SHP77 (cell line): Measurements from ENCODE around the gene LRRC26.

Experiments
- DNase-seq, 2 experiments: peaks; one replicate each; lab custom pipeline; 2025; lab: John Stamatoyannopoulos, UW

The LRRC26 gene

DNA sequence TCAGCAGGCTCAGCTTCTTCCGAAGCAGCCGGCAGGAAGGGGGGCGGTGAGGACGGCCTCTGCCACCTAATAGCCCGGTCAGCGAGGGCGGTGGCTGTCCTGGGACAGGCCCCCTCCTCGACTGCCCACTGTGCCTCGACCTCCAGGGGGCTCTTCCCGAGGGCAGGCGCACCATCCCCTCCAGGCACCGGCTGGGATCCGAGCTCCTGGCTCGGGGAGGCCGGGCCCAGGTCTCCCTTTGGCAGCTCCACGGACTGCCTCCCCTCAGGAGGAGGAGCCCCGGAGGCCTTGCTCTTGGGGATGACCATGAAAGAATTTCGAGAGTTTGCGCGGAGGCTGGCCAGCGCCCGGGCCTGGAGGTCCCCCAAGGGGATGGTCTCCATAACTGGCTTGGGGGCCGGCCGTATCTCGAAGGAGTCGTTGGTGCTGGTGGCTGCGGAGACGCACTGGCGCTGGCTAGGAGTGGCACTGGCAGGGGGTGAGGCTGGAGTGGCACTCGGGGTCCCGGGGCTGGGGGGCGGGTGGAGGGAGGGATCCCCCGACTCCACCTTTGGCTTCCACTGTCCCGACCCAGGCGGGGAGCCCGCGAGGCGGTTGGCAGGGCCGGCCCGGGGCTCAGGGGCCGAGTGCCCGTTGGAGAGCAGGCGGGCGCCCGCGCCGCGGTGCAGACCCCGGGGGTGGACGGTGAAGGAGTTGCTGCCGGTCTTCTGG, 29.7 kb upstream of the LRRC26 start:
- DNase-seq = no peak

DNA sequence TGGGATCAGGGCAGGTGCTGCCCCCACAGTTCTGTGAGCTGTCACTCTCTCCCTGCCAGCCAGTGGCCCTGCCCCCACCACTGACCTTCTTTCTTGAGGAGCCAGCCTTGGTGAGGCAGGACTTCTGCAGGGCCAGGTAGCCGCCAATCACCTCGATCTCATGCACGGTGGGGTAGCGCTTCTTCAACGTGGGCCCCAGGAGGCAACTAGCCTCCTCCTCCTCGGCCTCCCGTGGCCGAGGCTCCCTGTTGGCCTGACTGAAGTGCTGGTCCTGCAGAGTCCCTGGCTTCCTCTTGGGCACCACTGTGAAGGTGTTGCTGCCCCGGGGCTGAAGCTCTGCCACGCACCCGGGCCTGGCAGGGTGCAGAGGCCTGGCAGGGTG, 29.0 kb upstream of the LRRC26 start:
- no peak for DNase-seq

- no peak for DNase-seq
Measured at GRCh38 chr9:137198051-137198901, 28.4 kb upstream of the LRRC26 start.

DNA sequence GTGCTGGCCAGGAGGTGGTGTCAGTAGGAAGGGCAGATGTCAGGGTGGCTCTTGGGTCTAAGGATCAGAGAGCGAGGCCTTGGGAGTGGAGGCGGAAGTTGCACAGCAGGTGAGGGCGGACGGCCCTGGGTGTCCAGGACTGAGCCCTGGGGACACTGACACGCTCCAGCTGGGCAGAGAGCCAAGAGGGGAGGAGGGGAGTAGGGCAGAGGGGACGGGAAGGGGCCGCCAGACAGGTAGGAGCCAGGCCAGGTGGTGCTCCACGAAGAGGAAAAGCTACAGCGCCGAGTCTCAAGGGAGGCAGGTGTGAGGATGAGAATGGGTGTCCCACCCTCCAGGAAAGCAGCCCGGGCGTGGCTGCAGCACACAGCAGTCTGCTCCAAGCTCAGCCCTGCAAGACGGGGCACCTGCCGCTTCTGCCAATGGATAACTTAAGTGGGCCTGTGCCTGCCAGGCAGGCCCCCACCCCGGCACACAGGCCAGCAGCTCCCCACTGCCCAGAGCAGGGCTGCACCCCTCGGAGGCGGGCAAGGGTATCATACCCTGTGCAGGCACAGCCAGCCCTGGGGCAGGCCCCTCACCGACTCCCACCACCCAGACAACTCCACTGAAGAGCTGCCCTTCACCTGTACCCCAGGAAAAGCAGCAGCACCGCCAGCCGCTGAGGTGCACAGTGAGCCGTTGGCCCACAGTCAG, 25.8 kb upstream of the LRRC26 start:
- peak; percentile 48 to 62 for DNase-seq

- DNase-seq = no peak
Measured at GRCh38 chr9:137194909-137195308, 25.1 kb upstream of the LRRC26 start.

- DNase-seq = no peak
Measured at GRCh38 chr9:137194388-137194787, 24.5 kb upstream of the LRRC26 start.

- no peak for DNase-seq
Measured at GRCh38 chr9:137193771-137194170, 23.9 kb upstream of the LRRC26 start.

DNA sequence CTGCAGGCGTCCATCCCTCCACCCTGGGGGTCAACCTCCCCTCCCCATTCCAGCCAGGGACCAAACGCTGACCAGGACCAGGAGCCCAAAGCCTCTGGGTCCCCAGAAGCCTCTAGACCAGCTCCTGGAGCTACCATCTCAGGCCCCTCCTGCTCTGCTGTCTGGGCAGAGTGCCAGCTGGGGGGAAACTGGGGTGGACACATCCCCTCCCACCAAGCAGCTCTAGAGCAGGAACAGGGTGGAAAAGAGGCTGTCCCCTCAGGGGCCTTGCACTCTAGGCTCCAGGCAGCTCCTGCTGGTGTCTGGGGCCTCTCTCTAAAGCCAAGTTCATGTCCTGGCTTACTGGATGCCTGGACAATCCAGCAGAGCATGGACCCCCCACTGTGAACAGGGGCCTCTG, 23.0 kb upstream of the LRRC26 start:
- no peak for DNase-seq

DNA sequence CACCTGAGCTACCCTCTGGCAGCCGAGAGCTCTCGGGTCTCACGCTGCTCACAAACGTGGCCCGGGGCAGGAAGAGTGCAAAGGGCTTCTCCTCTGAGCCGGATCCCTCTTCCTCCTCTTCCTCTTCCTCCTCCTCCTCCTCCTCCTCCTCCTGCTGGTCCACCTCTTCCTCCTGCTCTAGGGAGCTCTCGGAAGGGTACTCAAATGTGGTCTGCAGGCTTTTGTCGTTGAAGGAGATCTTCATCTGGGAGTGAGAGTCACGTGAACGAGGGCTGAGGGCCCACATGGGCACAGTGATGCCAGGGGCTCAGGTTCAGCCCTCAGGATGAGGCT, 22.6 kb upstream of the LRRC26 start:
- no peak for DNase-seq

GRCh38 chr9:137191691-137192447, 22.0 kb upstream of the LRRC26 start:
- DNase-seq = no peak

DNA sequence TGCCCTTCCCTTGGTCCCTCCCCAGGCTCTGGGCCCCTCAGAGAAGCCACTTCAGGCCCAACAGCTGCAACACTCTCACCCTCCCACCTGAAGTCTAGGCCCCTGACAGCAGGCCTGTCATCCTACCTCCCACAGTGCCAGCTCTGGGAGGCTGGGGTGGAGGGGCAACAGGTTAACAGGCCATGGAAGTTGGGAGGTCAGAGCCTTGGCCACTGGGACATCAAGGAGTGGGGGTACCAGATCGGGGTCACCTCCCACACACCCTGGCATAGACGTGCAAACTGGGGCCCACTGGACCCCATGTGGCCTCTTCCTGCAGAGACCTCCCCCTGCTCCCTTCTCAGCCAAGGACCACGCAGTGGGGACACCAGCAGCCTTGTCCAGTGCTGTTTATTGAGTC, 21.4 kb upstream of the LRRC26 start:
- no peak for DNase-seq

DNA sequence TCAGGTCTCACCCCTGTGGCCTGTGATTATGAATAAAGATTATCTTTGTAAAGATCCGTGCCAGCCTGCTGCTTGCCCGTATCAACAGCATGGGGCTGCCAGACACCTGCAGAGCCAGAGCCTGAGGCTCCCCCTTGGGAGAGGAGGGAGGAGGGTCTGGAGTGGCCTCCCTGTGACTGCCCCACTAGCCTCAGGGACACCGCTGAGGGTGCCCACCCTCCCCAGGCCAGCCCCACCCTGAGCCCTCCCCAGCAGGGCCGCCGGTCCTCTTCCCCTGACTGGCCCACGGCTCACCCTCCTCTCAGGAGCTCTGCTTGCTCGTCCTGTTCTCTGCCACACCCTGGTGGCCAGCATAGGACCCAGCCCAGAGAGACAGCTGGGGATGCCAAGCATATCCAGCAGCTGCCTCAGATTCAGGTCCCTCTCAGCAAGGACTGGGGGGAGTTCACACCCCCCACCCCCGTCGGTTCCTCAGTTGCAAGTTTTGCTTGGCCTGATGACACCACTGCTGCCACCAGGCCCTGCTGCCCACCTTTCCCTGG, 20.5 kb upstream of the LRRC26 start:
- no peak for DNase-seq

DNA sequence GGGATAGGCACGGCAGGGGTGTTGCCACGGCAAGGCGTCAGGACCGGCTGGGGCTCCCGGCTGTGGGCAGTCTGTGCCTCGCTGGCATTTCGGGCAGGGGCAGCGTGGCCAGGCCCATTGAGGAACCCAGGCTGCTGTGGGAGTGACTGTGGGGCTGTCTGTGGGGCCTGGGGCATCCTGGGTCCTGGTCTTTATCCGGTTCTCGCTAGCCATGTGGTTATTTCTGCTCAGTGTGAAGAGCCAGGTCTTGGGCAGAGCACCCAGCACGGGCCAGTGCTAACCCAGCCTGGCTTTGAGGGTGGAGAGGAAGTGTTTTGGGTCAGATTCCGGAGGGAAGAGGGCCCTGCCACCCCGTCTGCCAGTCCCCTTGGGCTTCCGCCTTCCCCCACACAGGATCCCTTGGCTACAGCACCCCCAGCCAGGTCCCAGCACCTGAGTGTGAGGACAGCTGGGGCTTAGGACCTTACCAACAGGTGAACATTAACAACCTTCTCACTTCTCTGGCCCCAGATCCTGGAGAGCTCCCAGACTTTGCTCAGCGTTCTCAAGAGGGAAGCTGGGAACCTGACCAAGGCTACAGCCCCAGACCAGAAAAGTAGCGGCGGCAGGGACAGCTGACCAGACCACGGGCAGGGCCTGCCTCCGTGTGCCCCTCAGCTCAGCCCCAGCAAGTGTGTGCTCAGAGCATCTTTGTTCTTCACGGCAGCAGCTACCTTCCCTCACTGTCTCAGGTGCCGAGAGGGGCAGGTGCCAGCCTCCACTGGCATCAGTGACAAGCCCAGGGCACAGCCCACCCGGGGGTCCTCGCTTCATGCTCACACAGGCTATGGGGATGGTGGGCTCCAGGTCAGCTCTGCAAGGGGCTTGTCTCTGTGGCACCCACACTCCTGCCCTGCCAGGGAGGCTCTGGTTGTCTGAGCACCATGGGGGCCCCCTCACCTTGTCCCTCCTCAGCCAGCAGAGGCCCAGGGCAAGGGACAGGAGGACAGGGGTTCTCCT, 19.7 kb upstream of the LRRC26 start:
- DNase-seq = no peak

- DNase-seq = peak; percentile 90 to 91
Measured at GRCh38 chr9:137188490-137189296, 18.8 kb upstream of the LRRC26 start, which contains the start of the genes ANAPC2 and SSNA1. Gene ANAPC2 (minus strand): TSS chr9:137188560. CDS start chr9:137188532, 28 bp downstream. Gene SSNA1 (plus strand): TSS chr9:137188676. CDS start chr9:137188727, 51 bp downstream.

DNA sequence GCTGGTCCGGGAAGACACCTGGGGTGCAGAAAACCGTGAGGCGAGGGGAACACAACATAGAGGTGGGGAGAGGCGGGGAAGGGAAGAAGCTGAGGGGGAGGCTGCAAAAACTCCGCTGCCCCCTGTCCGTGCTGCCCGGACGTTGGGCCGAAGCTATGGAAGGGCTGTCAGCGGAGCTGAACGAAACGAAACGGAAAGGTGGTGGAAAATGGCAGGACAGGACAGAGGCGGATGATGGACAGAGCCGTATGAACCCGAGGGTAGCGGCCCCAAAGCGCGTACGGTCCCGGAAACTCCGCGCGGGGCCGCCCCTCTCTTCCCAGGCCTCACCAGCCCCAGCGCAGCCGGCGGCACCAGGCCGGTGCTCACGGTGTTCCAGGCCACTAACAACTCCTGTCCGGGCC, 18.2 kb upstream of the LRRC26 start:
- DNase-seq = no peak

DNA sequence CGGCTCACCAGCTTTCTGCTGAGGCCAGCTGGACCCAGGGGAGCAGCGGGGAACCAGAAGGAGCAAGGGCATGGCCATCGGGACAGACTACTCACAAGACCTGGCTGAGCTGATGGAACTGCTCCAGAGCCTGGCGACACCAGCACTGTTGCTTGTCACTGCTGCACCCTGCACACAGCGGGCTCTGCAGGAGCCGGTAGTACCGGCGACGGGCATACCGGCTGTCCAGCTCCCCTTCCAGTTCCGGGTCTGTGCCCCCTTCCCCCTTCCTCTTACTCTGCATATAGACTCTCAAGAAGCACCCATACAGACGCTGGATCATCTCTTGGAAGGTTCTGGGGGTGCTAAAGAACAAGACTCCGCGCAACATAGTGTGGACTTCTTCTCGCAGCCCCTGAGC, 17.5 kb upstream of the LRRC26 start:
- DNase-seq = no peak

DNA sequence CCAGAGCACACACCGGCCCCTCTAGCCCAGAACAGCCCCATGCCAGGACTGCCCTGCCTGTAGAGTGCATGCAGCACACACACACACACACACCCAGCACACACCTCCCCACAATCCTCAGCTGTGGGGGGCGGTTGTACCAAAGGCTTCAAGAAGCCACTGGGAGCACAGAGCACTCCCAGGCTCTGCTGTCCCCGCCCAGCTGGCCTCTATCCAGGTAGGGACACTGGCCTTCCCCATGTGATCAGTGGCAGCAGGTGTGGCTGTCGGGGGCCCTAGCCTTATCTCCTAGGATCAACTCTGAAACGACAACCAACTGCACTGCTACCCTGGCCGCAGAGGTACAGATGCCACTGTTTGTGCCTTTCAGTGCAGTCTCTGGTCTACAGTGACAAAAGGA, 16.5 kb upstream of the LRRC26 start:
- no peak for DNase-seq

GRCh38 chr9:137185921-137186320, 16.1 kb upstream of the LRRC26 start:
- no peak for DNase-seq

DNA sequence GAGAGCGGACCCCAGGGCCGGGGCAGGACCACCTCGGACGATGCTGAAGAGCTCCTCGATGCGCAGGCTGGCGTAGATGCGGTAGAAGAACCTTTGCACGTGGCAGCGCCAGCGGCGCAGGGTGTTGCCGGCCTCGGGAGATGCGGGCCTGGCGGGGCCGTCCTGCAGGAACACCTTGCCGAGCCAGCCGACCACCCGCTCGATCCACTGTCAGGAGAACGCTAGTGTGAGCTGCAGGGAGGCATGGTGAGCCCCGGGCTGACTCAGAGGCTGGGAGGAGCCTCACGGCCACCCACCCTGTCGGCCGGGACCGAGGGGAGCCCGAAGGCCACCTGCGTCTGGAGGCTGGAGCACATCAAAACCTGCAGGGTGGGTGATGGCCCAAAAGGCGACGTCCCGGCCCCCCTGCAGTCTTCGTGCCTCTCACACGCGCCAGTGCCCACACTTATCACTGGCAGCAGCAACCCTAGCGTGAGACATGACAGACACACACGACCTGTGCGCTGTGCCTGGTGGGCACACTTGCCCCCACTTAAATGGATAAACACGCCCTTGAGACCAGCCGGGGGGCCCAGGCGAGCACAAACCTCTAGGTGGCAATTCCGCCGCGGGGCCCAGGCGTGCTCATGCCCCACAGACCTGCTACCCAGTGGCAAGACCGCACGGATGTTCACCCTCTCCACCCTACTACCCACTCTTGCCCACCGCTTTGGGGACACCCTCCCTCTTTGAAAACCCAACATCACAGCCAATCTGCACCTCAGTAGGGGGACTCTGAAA, 15.2 kb upstream of the LRRC26 start:
- DNase-seq = no peak
